Endothelial cell of umbilical vein (primary cell): ENCODE data around the gene BPIFB3.

Experiments used
- EZH2 ChIP-seq: IDR thresholded peaks from 2 replicates; pipeline ENCODE4 v1.6.1; 2012; ENCODE audit warnings: borderline replicate concordance, low read depth, mild to moderate bottlenecking, moderate library complexity, low read length, inconsistent platforms; ENCODE audit not compliant: severe bottlenecking
- GATA2 ChIP-seq: IDR thresholded peaks from 2 replicates; pipeline ENCODE4 v1.7.0; 2011; ENCODE audit warnings: low read depth, mild to moderate bottlenecking, moderate library complexity, mixed read lengths, low read length; ENCODE audit not compliant: insufficient read length, insufficient read depth
- JUN ChIP-seq: IDR thresholded peaks from 2 replicates; pipeline ENCODE4 v1.6.1; 2011; ENCODE audit warnings: borderline replicate concordance, low read depth; ENCODE audit not compliant: insufficient read length, insufficient read depth
- MYC ChIP-seq: IDR thresholded peaks from one replicate; pipeline ENCODE4 v1.6.1; 2011; ENCODE audit warnings: mild to moderate bottlenecking, low read depth, low read length
- POLR2A ChIP-seq: IDR thresholded peaks from 2 replicates; pipeline ENCODE4 v1.6.1; 2012; ENCODE audit warnings: low read depth, mild to moderate bottlenecking, control low read depth, low read length
- POLR2AphosphoS5 ChIP-seq: IDR thresholded peaks from 2 replicates; pipeline ENCODE4 v1.6.1; 2012; ENCODE audit warnings: low read depth, mild to moderate bottlenecking, control low read depth, low read length, moderate library complexity; ENCODE audit not compliant: insufficient read depth
- TF ChIP-seq, protein P1 (sequence below), 2 donors: IDR thresholded peaks; 1 replicate in 1 of 2; 2 replicates in 1 of 2; pipeline ENCODE4 v1.5.1; 2011; ENCODE audit warnings: low read length in 2 of 2, mild to moderate bottlenecking in 2 of 2, moderate library complexity in 2 of 2, control low read depth in 1 of 2, inconsistent platforms in 1 of 2, low read depth in 1 of 2; ENCODE audit not compliant: insufficient read depth in 1 of 2; ENCODE audit errors: extremely low read depth in 1 of 2
- TF ChIP-seq, protein P2 (sequence below): IDR thresholded peaks from 2 replicates; pipeline ENCODE4 v1.6.1; 2011; ENCODE audit not compliant: insufficient read depth, insufficient read length

DNA sequence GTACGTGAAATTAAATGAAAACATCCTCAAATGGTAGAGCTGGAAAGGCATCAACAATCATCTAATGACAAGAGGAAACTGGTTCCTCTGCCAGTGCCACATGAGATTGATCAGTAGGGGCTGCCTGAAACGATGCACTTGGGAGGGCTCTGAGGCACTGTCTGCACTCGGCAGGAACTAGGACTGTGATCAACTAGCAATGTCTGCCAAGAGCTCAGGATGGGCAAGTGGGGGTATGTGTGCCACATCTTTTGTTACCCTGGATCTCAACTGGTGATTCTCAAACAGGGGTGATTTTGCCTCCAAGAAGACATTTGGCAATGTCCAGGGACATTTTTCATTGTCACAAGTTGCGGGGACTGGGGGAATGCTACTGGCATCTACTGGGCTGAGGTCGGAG, 20.3 kb upstream of the BPIFB3 start:
- TF ChIP-seq, protein P1, sequence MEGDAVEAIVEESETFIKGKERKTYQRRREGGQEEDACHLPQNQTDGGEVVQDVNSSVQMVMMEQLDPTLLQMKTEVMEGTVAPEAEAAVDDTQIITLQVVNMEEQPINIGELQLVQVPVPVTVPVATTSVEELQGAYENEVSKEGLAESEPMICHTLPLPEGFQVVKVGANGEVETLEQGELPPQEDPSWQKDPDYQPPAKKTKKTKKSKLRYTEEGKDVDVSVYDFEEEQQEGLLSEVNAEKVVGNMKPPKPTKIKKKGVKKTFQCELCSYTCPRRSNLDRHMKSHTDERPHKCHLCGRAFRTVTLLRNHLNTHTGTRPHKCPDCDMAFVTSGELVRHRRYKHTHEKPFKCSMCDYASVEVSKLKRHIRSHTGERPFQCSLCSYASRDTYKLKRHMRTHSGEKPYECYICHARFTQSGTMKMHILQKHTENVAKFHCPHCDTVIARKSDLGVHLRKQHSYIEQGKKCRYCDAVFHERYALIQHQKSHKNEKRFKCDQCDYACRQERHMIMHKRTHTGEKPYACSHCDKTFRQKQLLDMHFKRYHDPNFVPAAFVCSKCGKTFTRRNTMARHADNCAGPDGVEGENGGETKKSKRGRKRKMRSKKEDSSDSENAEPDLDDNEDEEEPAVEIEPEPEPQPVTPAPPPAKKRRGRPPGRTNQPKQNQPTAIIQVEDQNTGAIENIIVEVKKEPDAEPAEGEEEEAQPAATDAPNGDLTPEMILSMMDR (IDR thresholded peaks at IDR 0.05; ENCODE audit: extremely low read depth in 1 of 2, insufficient read depth in 1 of 2, low read depth in 1 of 2, low read length in 2 of 2), result no peak
- TF ChIP-seq POLR2A (no peak), POLR2AphosphoS5 (no peak), EZH2 (no peak), GATA2 (no peak), JUN (no peak), MYC (no peak)
- TF ChIP-seq, protein P2, sequence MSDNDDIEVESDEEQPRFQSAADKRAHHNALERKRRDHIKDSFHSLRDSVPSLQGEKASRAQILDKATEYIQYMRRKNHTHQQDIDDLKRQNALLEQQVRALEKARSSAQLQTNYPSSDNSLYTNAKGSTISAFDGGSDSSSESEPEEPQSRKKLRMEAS, result no peak
